Anterior cingulate cortex (tissue), 58 donors: ENCODE data around the gene CNTNAP2.
"Not testable (repeated sequence)": the region's sequence is repeated elsewhere in the genome, so short reads cannot be mapped to it uniquely, and the experiment has no call there.

Experiments used
- DNase-seq, 58 donors: peaks; one replicate each; lab custom pipeline; 2025; lab: John Stamatoyannopoulos, UW

Gene CNTNAP2

GRCh38 chr7:148078111-148078510, 1961.5 kb downstream of the CNTNAP2 start:
- not testable (repeated sequence) for DNase-seq

GRCh38 chr7:148079206-148080080, 1962.8 kb downstream of the CNTNAP2 start:
- DNase-seq: no peak

DNA sequence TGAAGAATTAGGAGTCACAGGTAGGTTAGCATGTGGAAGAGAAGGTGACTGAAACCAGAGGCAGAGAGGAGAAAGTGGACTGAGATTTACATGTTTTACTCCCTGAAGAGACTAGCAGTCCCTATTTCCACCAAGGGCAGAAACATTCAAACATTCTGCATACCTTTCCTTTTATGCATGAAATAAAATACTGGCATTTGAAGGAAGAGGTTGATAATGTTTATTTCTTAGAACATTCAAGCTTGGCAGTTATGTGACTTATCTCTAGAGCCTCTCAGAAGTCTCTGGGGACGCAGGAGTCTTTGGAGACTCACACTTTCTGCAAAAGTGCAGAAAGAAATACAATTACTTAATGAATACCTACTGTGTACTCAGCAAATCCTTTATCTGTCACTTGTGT, 1966.8 kb downstream of the CNTNAP2 start:
- no peak for DNase-seq

DNA sequence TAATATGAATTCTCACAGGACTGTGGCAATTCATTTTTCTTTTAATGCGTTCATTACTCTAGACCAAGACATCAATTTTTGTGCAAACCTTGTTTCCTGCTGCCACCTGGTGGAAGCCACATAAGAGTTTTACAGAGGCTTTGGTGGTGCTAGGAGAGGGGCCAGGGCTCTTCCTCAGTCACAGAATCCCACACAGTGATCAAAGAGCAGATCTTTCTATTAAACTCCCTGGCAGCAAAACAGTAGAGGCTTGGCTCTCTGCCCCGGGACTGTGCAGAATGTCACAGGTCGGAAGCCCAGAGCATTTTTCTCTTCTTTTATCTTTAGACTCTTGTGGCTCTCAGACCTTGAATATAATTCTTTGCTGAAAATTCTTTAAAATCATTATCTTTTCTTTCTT, 1967.5 kb downstream of the CNTNAP2 start:
- peak in 53 of 58 donors; percentile 3 to 77 (median 41) for DNase-seq

DNA sequence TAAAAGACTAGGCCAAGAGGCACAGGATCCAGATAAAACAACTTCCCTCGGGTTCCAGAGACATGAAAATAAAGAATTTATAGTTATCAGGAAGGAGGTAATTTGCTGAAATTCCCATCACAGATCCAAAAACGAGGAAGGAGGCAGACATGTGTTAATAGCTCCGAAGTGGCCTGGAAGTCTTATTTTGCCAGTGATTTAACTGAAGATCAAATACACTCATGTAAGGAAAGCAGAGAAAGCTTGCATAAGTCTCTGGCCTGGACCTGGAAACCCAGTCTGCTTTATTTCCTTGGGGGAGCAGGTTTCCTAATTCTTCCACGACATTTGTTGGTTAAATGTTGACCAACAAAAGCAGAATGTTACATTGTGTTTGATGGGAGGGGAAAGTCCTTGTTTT, 1975.3 kb downstream of the CNTNAP2 start:
- DNase-seq: no peak

DNA sequence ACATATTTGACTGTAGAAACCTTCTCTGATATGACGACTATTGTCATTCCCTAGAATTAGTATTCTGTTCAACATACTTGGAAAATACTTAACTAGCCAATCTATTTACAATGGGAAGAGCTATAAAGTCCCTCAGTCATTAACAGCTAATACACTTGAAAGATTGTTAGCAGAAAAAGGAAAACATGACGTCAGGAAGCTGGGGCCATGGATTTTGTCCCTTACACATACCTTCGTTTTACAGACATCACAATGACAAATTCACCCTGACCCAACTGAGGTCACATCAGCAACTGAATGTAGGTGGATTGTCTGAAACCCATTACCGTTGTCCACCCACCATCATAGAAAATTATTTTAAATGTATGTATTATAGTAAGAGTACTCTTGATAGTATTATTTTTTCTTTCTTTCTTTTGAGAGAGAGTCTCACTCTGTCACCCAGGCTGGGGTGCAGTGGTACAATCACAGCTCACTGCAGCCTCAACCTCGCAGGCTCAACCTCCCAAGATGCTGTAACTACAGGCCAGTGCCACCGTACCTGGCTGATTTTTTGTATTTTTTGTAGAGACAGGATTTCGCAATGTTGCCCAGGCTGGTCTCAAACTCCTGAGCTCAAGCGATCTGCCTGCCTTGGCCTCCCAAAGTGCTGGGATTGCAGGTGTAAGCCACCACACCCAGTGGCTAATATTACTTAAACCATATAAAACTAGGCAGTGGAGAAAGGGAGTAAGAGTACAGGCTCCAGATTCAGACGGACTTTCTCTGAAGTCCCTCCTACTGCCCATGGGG, 1977.0 kb downstream of the CNTNAP2 start:
- DNase-seq: no peak

- peak in 9 of 58 donors; percentile 6 to 51 (median 14) for DNase-seq
Measured at GRCh38 chr7:148095066-148095465, 1978.5 kb downstream of the CNTNAP2 start.

DNA sequence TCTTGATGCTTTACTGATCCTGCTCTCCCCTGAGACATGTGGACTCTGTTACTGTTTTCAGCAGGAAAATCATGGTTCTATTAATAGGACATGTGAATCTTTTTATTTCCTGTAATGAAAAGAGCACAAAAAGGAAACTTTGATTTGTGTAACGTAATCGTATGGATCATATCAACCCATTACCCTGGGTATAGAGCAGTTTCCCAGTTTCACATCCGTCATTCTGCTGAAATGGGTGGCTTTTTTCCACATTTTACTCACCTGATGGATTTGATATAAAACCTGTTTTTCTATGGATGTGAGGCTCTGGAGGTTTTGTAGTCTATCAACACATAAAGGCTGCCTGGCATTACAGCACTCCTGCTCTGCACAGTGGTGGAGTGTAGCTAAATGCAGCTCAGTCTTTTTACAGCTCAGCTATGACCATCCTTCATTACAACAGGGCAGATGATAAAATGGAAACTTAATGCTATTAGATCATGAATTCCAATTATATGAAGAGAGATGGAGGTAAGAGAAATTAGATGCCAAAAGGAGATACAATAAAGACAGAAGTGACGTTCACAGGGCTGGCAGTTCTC, 1987.6 kb downstream of the CNTNAP2 start:
- no peak for DNase-seq

DNA sequence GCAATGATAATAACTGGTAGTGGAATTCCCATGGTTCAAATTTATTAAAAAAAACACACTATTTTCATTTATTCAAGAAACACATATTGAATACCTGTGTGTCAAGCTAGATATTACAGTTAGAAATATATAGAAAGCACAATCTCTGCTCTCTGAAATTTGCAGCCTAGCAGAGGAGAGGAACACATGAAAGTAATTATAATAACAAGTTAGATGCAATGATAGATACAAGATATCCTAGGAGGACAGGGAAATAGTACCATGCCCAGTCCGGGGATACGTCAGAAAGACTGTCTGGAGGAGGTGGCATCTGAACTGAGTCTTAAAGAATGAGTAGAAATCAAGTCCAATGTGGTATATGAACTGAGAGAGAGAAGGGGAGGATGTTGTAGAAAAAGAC, 1988.3 kb downstream of the CNTNAP2 start:
- DNase-seq: no peak

GRCh38 chr7:148105853-148106252, 1989.3 kb downstream of the CNTNAP2 start:
- DNase-seq: no peak

GRCh38 chr7:148107443-148108127, 1991.0 kb downstream of the CNTNAP2 start:
- DNase-seq: no peak

DNA sequence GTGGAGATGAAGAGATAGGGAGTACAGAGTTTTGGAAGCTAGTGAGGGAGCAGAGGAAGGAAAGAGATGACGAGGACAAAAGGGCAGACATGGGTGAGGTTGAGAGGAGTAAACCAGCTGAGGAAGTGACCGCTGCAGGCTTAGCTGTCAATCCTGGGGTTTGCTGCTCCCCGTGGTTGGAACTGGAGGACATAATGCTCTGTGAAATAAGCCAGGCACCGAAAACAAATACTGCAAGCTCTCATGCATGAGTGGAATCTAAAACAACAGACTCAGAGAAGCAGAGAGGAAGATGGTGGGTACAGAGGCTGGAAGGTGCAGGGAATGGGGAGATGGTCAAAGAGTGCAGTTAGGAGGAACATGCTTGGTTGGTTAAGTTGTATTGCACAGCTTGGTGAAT, 1991.8 kb downstream of the CNTNAP2 start:
- DNase-seq: no peak

DNA sequence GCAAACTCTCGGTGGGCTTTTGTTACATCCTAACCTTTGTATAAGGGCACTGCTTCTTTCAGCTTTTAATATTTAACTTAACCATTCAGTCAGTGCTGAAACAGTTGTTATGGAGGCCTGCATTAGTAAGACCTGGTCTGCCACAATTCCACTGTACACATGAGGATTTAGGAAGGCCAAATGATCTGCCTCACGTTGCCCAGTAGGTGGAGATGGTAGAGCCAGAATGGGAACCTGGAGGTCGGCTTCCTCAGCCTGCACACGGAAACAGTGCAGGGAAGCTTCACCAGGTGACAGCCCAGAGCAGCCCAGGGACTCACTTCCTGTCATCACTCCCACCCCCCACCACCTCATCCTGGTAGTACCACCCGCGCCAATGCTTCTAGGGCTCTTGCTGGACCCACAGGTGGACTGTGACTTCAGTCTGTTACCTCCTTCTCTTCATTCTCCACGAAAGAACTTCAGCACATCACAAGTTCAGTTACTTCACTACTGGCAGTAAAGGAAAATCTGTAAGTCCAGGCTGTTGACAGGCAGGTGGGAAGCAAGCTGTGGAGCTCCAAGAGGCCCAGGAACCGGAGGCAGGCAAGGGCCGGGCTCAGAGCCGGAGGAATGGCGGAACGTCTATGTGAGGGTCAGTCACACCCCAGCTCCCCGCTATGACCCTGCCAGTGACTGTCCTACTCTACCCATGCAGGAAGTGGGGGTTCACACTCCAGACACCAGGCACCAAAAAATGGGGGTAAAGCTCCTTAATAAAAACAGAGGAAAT, 1993.7 kb downstream of the CNTNAP2 start:
- DNase-seq: no peak

- DNase-seq: no peak
Measured at GRCh38 chr7:148114804-148115203, 1998.2 kb downstream of the CNTNAP2 start.

- DNase-seq: no peak
Measured at GRCh38 chr7:148115308-148115707, 1998.7 kb downstream of the CNTNAP2 start.

GRCh38 chr7:148116195-148116594, 1999.6 kb downstream of the CNTNAP2 start:
- DNase-seq: no peak

DNA sequence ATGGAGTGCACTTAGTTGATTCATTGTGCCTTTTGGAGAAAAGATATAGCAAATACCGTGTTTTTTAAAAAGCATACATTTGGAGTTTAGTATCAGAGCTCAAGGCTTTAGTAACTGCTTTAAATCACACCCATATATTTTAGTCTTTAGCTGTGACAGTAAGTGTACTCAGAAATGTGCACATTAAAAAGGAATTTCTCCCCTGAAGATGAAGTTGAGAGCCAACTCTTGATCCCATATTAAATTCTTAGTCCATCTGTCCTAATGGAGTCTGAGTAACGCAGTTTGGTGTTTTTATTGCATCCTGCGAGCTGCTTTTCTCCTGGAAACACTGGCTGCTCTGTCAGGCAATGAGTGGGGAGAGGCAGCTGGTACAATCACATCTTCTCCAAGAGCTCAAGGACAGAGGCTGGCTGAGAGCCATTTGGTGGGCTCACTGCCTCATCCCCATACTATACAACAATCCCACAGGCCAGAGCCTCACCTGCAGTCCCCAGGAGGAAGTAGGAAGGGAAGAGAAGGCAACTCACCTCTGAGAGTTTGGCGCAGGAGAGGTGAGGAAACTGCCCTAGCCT, 2000.3 kb downstream of the CNTNAP2 start:
- DNase-seq: peak in 1 of 58 donors; percentile 3

- no peak for DNase-seq
Measured at GRCh38 chr7:148118371-148118770, 2001.8 kb downstream of the CNTNAP2 start.

GRCh38 chr7:148121401-148121800, 2004.8 kb downstream of the CNTNAP2 start:
- no peak for DNase-seq
